Chondrocyte (in vitro differentiated cells): ENCODE measurements around the gene ADCY3. TPM values are rescaled to one million over a fixed set of nuclear protein-coding genes. Genes with fewer than 3 reads are reported as not detected.
"Not testable (repeated sequence)": the region's sequence is repeated elsewhere in the genome, so short reads cannot be mapped to it uniquely, and the experiment has no call there.

ENCODE experiments used
- DNase-seq: peaks from one replicate; pipeline ENCODE4 v3.0.0; 2021; ENCODE audit warnings: mixed read lengths, low spot score
- H3K27ac Mint-ChIP-seq: one replicate; pipeline ENCODE4 v1.8.0; 2021; ENCODE audit warnings: mild to moderate bottlenecking, moderate library complexity, mixed read lengths; ENCODE audit not compliant: unreplicated experiment
- H3K27me3 Mint-ChIP-seq: 2 replicates; pipeline ENCODE4 v1.8.0; 2021; ENCODE audit warnings: low read depth, mixed read lengths
- H3K36me3 Mint-ChIP-seq: 2 replicates; pipeline ENCODE4 v1.8.0; 2021; ENCODE audit warnings: low read depth, mixed read lengths
- H3K4me1 Mint-ChIP-seq: 2 replicates; pipeline ENCODE4 v1.8.0; 2021; ENCODE audit warnings: low read depth, mild to moderate bottlenecking, mixed read lengths
- H3K4me3 Mint-ChIP-seq: one replicate; pipeline ENCODE4 v1.8.0; 2021; ENCODE audit warnings: mild to moderate bottlenecking, moderate library complexity, mixed read lengths; ENCODE audit not compliant: unreplicated experiment
- H3K9me3 Mint-ChIP-seq: 2 replicates; pipeline ENCODE4 v1.8.0; 2021; ENCODE audit warnings: low read depth, mixed read lengths
- total RNA-seq: library from RNA; stranded (reverse); gene quantifications from 3 replicates; pipeline ENCODE4 v1.2.1, GENCODE V29; 2021
- TF ChIP-seq, protein P1 (sequence below): fragments of 200-600 bp; sonication (generic); IDR thresholded peaks from 2 replicates; pipeline ENCODE4 v1.5.0; 2021; ENCODE audit warnings: antibody characterized with exemption, mild to moderate bottlenecking, moderate library complexity

Gene ADCY3
- total RNA-seq, 1 donor from 2014 or later = 69.3 TPM

DNA sequence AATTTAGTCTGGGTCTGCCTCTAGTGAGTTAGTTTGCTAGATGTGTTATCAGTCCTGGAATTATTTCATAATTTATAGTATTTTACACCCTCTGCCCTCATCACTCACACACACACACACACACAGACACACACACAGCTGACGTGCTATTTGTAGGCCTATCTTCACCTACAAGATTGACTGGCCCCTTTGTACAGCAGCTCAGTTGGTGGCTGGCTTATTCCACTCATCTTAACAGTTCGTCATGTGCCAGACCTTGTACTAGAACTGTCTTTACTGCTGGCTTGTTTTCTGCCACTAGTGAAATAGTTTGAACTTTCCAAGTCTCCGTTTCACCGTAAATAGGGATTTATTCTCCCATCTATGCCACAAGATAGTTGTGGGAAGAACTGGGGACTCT lies 105.5 kb downstream of the ADCY3 start:
- Mint-ChIP-seq H3K4me1 (peaks cover 17% of the 10 kb centered on the region), H3K27ac (no peak overlapping the region), H3K9me3 (no peaks in the 10 kb centered on the region)

DNA sequence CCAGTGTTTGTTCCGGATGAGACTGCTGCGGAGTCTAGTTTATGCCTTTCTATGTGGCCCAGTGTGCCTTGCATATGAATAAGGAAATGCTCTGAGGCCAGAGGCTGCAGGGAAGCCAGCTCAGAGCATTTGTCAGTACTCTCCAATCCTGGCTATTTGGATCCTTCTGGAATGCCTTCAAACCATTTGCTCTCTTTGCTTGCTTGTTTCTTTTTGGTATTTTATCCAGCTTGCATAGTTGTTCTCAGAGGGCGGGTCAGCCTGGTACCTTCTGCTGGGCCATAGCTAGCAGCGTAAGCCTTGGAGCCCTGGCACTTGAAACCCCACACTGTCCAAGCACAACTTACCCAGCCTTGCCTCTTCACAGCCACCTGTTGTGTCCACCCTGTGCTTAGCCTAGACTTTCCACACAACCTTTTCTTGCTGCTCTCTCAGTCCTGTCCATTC lies 106.3 kb downstream of the ADCY3 start:
- H3K27me3 Mint-ChIP-seq = no peaks in the 10 kb centered on the region
- TF ChIP-seq, protein P1, sequence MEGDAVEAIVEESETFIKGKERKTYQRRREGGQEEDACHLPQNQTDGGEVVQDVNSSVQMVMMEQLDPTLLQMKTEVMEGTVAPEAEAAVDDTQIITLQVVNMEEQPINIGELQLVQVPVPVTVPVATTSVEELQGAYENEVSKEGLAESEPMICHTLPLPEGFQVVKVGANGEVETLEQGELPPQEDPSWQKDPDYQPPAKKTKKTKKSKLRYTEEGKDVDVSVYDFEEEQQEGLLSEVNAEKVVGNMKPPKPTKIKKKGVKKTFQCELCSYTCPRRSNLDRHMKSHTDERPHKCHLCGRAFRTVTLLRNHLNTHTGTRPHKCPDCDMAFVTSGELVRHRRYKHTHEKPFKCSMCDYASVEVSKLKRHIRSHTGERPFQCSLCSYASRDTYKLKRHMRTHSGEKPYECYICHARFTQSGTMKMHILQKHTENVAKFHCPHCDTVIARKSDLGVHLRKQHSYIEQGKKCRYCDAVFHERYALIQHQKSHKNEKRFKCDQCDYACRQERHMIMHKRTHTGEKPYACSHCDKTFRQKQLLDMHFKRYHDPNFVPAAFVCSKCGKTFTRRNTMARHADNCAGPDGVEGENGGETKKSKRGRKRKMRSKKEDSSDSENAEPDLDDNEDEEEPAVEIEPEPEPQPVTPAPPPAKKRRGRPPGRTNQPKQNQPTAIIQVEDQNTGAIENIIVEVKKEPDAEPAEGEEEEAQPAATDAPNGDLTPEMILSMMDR = no peak
- H3K4me1 Mint-ChIP-seq = peaks cover 22% of the 10 kb centered on the region
- H3K4me3 Mint-ChIP-seq = no peak overlapping the region
- peaks cover 15% of the 10 kb centered on the region for H3K36me3 Mint-ChIP-seq
- no peaks in the 10 kb centered on the region for H3K9me3 Mint-ChIP-seq
- no peak overlapping the region for H3K27ac Mint-ChIP-seq
- peak; percentile 35 for DNase-seq

More for the DNA sequence above, 105.5 kb downstream of the ADCY3 start:
- DNase-seq = no peak
- Mint-ChIP-seq H3K36me3 (peaks cover 15% of the 10 kb centered on the region), H3K27me3 (no peaks in the 10 kb centered on the region), H3K4me3 (no peak overlapping the region)
- TF ChIP-seq, protein P1 = no peak

DNA sequence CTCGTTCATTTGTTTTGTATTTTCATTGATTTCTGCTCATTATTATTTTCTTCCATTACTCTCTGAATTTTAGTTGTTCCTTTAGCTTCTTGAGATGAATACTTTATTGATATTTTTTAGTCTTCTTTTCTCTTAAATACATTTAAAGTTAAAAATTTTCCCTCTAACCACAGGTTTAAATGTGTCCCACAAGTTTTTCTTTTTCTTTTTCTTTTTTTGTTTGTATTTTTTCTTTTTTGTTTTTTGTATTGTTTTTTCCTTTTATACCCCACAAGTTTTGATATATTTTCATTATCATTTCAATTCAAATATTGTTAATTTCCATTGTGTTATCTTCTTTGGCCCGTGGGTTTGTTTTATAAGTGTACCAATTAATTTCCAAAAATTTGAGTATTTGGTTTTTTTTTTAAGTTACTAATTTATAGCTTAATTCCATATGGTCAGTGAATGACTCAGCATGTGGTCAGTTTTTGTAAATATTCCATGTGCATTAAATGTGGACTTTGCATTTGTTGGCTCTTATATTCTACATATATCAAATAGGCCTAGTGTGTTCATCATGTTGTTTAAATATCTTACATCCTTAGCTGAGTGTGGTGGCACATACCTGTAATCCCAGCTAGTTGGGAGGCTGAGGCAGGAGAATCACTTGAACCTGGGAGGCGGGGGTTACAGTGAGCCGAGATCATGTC lies 110.6 kb downstream of the ADCY3 start:
- peaks cover 8% of the 10 kb centered on the region for H3K4me1 Mint-ChIP-seq
- H3K27ac Mint-ChIP-seq = peak overlapping the region; percentile 57
- DNase-seq = no peak
- H3K36me3 Mint-ChIP-seq = peaks cover 18% of the 10 kb centered on the region
- H3K27me3 Mint-ChIP-seq = no peaks in the 10 kb centered on the region
- H3K4me3 Mint-ChIP-seq = no peak overlapping the region
- peaks cover 13% of the 10 kb centered on the region for H3K9me3 Mint-ChIP-seq
- TF ChIP-seq, protein P1 = no peak

DNA sequence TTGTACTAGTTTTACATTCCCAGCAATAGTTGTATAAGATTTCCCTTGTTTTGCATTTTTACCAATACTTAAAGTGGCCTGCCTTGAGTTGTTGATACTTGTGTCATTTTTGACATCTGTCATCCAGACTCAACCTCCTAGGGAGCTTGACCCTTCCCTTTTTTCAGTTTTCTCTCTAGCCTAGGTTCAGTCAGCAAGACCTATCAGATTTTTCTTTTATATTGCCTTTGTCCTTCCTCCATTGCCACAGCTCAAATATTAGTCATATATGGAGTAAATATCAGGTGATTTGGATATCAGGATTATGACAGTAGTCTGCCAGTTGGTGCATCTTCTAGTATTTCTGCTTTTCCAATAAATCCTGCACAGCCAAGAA lies 113.4 kb downstream of the ADCY3 start:
- Mint-ChIP-seq H3K27me3 (no peaks in the 10 kb centered on the region), H3K9me3 (peaks cover 13% of the 10 kb centered on the region), H3K4me1 (peaks cover 8% of the 10 kb centered on the region), H3K4me3 (no peak overlapping the region), H3K36me3 (peaks cover 31% of the 10 kb centered on the region), H3K27ac (no peak overlapping the region)
- no peak for DNase-seq
- TF ChIP-seq, protein P1 = no peak

DNA sequence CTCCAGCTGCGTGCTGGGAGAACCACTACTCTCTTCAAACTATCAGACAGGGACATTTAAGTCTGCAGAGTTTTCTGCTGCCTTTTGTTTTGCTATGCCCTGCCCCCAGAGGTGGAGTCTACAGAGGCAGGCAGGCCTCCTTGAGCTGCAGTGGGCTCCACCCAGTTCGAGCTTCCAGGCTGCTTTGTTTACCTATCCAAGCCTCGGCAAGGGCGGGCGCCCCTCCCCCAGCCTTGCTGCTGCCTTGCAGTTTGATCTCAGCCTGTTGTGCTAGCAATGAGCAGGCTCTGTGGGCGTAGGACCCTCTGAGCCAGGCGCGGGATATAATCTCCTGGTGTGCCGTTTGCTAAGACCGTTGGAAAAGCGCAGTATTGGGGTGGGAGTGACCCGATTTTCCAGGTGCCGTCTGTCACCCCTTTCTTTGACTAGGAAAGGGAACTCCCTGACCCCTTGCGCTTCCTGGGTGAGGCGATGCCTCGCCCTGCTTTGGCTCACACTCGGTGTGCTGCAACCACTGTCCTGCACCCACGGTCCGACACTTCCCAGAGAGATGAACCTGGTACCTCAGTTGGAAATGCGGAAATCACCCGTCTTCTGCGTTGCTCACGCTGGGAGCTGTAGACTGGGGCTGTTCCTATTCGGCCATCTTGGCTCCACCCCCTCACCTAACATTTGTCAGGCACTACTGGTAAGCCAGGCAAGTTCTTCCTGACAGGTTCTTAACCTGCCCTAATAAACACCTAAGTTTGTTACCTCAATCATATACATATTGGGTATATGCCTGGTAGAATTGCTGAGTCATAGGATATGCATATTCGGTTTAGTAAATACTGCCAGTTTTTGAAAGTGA lies 114.0 kb downstream of the ADCY3 start:
- not testable (repeated sequence) for H3K27me3 Mint-ChIP-seq, H3K27ac Mint-ChIP-seq, DNase-seq, H3K4me3 Mint-ChIP-seq, H3K4me1 Mint-ChIP-seq
- Mint-ChIP-seq H3K36me3 (peaks cover 32% of the 10 kb centered on the region), H3K9me3 (peaks cover 13% of the 10 kb centered on the region)

DNA sequence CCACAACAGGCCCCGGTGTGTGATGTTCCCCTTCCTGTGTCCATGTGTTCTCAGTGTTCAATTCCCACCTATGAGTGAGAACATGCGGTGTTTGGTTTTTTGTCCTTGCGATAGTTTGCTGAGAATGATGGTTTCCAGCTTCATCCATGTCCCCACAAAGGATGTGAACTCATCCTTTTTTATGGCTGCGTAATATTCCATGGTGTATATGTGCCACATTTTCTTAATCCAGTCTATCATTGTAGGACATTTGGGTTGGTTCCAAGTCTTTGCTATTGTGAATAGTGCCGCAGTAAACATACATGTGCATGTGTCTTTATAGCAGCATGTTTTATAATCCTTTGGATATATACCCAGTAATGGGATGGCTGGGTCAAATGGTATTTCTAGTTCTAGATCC lies 119.5 kb downstream of the ADCY3 start:
- not testable (repeated sequence) for H3K27me3 Mint-ChIP-seq, H3K9me3 Mint-ChIP-seq, H3K27ac Mint-ChIP-seq, H3K4me3 Mint-ChIP-seq, H3K4me1 Mint-ChIP-seq, DNase-seq
- peaks cover 32% of the 10 kb centered on the region for H3K36me3 Mint-ChIP-seq
